ENCODE data around the gene ADCY10. TPM values are rescaled to one million over a fixed set of nuclear protein-coding genes. Genes with fewer than 3 reads are reported as not detected.

ADCY10 gene
- total and polyA plus RNA-seq, 2 experiments from 2014 or later, result not detected

- no peak for TF ChIP-seq ZNF462 (CRISPR knock-in tag; IDR thresholded peaks at IDR 0.05)
- TF ChIP-seq STAT1 (IDR thresholded peaks at IDR 0.05; ENCODE audit: unreplicated experiment), result no peak
- TF ChIP-seq CREB1 (CRISPR knock-in tag; IDR thresholded peaks at IDR 0.05; ENCODE audit: low read depth), result no peak
- TF ChIP-seq POLR2AphosphoS5 (IDR thresholded peaks at IDR 0.05; ENCODE audit: low read depth), result no peak
- no peak for TF ChIP-seq EZH2phosphoT487 (IDR thresholded peaks at IDR 0.05; ENCODE audit: unreplicated experiment)
Observed at GRCh38 chr1:167880580-167881021, 33.3 kb downstream of the ADCY10 start (continued).

GRCh38 chr1:167879508-167879907 lies 34.4 kb downstream of the ADCY10 start:
- ATAC-seq (no peak), DNase-seq (ENCODE audit: low spot score) (no peak)
- no peaks in the 10 kb centered on the region for H3K27me3 ChIP-seq (ENCODE audit: insufficient read depth)
- TF ChIP-seq ZNF462 (CRISPR knock-in tag; IDR thresholded peaks at IDR 0.05) (no peak), EZH2 (IDR thresholded peaks at IDR 0.05; ENCODE audit: low read depth, unreplicated experiment) (no peak), CREB1 (CRISPR knock-in tag; IDR thresholded peaks at IDR 0.05; ENCODE audit: low read depth) (no peak)
- no peaks in the 10 kb centered on the region for H3K9me2 ChIP-seq (ENCODE audit: insufficient read depth)
- H4K20me1 ChIP-seq (replicated peaks; ENCODE audit: insufficient read depth), result no peaks in the 10 kb centered on the region
- no peaks in the 10 kb centered on the region for H3K79me2 ChIP-seq (replicated peaks; ENCODE audit: insufficient read depth)
- no peak overlapping the region for H3K4me2 ChIP-seq
- Mint-ChIP-seq H3K27me3 (ENCODE audit: insufficient read depth, low read depth, poor library complexity) (no peaks in the 10 kb centered on the region), H3K9me3 (no peaks in the 10 kb centered on the region), H3K27ac (no peak overlapping the region), H3K36me3 (ENCODE audit: low read depth) (no peaks in the 10 kb centered on the region), H3K4me1 (peaks cover 9% of the 10 kb centered on the region), H3K4me3 (no peak overlapping the region)
- no peak overlapping the region for H3K27ac ChIP-seq (ENCODE audit: low read depth)
- no peak overlapping the region for H3K4me3 ChIP-seq
- H3F3A ChIP-seq (replicated peaks; ENCODE audit: low read depth), result no peaks in the 10 kb centered on the region
- H2AFZ ChIP-seq, result no peak overlapping the region
- H3K36me3 ChIP-seq (ENCODE audit: insufficient read depth), result no peaks in the 10 kb centered on the region
- peaks cover 11% of the 10 kb centered on the region; the same call in 1 of the 2 replicates for H3K4me1 ChIP-seq (ENCODE audit: insufficient read depth)

Measured in GM23338 (cell line).